Left hindlimb (tissue), 1 donor: ENCODE measurements around the gene TMEM184B.

Experiments used
- DNase-seq: peaks from one replicate; pipeline ENCODE4 v3.0.0-alpha.2; 2018

Gene TMEM184B

DNA sequence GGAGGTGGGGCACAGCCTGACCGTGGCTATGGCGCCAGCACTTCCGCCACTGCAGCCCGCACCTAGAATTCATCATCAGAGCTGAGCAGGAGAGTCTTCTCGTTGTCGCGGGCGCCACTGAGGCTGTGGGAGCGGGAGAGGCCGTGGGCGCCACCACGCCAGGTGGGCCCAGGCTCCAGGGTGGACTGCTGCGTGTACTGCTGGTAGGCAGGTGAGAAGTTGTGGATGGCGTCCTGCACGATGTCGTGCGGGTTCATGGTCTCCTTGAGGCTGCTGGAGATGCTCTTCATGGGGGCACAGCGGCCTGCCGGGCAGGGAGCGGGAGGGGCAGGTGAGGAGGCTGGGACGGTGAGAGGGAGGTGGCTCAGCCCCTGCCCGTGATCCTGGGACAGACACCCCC, 51.4 kb downstream of the TMEM184B start:
- no peak for DNase-seq

DNA sequence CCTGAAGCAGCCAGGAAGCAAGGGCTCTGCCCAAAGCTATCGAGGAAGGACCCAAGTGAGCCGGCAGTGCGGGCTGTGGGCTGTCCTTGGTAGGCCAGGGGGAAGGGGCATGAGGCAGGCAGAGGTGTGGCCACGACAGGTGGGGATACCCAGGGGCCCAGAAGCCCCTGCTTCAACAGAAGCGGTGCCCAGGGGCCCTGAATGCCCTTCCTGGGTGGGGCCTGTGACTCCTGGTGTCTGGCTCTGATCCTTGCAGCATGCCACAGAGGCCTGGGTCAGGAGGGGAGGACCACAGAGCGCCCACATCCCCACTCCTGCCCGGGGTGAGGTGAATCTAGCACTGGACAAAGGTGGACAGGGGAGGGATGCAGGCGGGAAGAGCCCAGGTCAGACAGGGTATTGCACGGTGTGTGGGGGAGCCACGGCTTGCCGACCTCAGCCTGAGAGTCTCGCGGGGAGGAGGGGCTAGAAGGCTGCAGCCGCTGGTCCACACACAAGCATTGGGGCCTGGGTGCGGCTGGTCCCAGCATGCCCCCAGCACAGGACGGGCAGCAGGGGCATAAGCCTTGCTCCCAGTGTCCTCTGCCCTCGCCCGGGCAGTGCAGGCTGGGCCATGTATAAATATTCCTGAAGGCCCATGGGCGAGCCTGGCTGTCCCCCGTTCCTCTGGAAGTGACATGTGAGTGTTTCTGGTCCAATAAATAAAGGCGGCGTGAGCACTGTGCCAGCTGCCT, 52.0 kb downstream of the TMEM184B start:
- DNase-seq, result no peak

DNA sequence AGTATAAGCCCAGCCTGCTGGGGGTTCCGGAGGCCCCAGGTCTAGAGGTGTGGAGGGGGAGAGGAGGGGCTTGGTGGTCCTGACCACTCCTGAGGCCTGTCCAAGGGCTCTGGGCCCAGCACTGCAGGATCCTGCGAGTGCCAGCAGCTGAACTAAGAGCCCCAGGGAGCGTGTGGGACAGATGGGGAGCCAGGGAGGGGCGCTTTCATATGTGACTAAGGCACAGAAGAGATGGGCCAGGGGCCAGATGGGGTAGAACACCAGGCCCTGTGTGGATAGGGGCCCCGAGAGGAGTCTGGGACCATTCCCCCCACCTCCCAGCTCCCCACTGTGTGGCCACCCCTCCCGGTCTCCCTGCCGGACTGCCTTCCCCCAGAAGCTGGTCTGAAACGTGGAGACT, 52.6 kb downstream of the TMEM184B start:
- no peak for DNase-seq

DNA sequence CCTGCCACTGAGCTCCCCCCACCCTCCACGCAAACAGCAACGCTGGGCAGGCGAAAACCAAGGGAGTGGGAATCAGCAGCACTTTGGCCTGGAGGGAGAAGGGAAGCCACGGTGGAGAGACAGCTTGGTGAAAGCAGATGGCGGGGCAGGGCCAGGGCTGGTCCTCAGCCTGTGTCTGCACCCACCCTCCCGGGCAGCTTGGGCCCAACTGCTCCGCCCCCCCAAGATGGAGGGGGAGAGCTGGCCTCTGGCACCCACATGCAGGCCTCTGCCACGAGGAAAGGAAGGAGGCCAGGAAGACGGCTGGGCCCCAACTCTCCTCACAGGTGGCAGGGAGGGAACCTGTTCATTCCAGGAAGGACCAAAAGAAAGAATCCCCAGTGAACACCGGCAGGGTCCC, 53.2 kb downstream of the TMEM184B start:
- DNase-seq, result no peak

DNA sequence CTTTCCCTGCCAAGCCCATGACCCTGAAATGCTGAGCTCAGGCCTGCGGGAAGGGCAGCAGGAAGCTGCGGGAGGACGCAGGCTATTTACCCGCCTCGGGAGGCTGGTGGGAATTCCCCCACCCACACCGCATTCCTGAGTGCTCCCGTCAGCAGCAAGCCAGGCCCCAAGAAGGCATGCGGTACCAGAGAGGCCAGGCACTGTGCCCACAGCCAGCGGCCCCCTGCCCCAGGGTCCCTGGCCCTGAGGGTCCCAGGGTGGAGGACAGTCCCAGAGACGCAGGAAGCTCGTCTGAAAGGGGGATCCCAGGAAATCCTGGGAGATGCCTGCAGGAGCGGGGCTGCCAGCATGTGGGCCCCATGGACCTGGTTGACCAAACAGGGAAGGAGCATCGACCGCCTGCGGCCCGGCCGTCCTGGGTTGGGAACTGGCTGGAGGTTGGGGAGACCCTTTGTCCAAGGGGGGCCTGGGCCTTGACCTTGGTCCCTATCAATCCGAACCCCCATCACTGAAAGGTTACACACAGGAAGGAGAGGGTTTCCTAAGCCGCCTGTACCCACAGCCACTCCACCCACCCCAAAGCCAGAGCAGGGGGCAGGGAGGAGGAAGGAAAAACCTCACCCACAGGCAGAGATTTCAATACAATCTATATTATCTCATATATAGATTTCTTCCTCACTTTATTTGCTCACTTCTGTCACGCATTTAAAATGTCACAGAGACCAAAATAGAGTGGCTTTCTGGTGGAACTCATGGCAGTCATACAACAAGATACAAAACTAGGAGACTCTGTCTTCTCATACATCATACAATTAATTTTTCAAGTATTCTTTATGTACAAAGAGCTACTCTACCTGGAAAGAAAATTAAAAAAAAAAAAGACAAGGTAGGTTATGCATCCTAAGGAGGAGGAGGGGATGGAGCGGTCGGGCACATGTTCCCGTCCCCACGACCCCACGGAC, 53.9 kb downstream of the TMEM184B start:
- DNase-seq, result peak; percentile 82

DNA sequence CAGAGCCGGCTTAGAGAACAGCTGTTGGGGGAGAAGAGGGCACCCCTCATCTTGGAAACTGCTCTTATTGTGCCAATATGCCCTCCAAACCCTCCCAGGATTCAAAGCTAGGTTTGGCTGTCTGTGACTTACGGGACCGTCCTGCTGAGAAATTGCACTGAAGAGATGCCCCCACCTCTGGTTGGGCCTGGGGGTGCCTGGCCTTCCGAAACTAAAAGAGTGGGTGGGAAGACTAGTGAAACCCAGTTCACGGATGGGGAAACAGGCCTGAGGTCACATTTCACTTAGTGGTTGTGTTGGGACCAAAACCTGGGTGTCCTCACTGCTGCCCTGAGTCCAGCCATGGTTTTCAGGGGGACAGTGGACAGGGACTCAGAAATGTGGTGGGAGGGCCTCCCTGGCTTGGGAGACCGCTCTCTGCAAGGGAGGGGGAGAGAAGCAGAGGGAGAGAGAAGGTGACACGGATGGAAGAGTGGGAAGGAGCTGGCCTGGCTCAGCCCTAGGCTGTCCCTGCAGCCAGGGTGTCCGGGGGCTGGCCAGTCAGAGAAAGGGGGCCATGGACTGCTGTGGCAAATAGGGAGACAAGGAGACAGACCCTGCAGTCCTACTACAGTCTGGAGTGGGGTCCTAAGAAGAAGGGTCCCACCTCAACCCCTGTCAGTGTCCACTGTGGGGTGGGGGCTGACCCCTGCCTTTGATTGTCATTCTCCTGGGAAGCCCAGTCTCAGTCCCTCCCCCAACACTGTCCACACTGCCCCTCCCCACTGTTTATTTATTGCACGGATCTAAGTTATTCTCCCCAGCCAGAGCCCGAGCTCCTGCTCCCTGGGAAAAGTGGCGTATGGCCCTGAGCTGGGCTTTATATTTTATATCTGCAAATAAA, 57.4 kb downstream of the TMEM184B start:
- no peak for DNase-seq

DNA sequence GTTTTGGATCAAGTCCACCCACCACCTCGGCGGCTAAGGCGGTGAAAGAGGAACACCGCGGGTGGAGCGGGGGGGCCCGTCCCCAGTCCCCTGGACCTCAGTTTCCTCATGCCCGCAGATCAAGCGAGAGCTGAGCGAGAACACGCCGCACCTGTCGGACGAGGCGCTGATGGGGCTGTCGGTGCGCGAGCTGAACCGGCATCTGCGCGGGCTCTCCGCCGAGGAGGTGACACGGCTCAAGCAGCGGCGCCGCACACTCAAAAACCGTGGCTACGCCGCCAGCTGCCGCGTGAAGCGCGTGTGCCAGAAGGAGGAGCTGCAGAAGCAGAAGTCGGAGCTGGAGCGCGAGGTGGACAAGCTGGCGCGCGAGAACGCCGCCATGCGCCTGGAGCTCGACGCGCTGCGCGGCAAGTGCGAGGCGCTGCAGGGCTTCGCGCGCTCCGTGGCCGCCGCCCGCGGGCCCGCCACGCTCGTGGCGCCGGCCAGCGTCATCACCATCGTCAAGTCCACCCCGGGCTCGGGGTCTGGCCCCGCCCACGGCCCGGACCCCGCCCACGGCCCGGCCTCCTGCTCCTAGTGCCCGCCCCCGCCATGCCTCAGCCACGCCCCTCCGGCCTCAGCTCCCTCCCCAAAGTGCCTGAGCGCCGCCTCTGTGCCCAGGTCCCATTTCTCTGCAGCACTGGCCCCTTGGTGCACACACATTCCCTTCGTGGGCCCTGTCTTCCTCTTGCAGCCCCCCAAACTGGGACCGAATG, 58.3 kb downstream of the TMEM184B start:
- peak; percentile 86 for DNase-seq

DNA sequence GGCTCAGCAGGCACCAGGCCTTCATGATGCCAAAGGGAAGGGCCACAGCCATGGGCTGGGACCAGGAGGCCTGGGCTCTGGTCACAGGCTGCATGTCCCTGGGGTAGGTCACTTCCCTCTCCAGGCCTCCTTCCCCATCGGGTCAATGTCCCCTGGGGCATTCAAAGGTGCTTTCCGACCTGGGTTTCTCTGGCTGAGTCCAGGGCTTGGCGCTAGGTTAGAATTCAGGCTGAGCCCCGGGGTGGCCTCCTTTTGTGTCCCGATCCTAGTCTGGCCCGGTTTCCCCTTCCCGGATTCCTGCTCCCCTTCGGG, 58.9 kb downstream of the TMEM184B start:
- DNase-seq, result peak; percentile 50

DNA sequence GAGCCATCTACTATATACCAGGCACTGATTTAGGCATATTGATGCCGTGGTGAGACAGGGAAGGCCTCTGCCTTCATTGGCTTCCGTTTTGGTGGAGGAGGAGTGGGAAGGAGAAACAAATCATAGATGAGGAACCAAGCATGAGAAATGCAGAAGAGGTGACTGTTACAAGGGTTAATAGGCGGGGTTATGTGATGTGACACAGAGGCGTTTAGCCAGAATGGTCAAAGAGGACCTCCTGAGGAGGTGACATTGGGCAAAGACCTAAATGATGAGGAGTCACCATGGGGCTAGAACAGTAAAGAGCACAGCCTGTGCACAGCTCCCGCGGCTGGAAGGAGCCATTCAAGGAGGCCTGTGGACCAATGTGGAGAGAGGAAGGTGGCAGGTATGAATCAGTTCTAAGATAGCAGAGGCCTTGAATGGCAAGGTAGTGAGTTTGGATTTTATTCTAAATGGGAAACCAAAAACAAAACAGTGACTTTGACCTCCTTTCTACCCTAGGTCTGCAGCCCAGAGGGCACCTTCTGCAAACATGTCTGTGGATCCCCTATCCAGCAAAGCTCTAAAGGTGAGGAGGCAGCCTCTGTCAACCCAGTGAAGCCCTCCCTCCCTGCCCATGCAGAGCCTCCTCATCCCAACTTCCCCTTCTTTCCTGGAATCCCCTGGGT, 59.4 kb downstream of the TMEM184B start:
- no peak for DNase-seq

DNA sequence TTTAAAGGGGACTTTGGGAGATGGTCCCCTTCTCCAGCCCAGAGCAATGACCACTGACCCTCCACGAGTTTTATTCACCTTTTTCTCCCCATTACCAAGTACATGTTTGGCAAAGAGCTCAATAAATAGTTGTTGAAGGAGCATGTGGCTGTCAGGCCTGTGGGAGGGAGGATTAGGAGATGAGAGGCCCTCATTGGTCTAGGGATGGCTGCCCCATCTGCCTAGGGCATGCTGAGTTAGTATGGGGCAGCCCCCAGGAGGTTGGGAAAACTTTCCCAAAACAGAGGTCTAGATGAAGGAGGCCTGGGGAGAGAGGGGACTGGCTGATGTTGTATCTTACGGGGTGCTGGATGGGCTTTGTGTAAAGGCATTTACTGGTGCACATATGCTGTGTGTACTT, 60.4 kb downstream of the TMEM184B start:
- DNase-seq, result no peak

DNA sequence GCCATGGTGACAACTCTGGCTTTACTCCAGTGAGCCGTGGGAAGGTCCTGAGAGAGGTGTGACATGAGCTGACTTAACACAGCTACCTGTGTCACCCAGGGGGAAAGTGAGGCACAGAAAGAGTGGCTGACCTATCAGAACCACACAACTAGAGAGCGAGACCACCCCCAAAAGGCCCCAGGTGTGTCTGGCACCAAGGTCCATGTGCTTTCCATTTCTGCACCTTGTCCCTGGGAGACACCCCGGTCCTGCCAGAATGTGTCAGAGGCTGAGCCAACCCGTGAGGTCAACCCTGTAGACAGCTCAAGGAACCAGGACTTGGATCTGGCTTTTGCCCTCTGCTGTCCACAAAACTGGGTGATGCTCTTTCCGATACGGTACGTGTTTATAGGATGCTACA, 61.3 kb downstream of the TMEM184B start:
- DNase-seq, result no peak

DNA sequence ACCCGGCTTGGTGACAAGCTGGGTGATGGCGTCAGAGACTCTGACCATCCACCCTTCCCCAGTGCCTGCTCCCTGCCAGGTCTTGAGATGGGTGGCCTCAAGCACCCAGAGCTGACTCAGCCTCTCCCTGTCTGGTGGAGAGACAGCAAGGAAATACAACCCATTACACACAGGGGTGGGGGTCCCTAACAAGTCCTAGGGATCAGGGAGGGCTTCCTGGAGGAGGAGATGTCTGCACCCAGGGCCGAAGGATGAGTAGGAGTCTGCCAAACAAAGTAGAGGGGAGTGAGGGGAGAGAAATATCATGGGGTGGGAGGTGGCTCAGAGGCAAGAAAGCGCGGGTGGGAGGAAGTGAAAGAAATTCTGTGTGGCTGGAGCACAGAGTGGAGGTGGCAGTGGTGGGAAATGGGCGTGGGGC, 64.2 kb downstream of the TMEM184B start:
- no peak for DNase-seq

DNA sequence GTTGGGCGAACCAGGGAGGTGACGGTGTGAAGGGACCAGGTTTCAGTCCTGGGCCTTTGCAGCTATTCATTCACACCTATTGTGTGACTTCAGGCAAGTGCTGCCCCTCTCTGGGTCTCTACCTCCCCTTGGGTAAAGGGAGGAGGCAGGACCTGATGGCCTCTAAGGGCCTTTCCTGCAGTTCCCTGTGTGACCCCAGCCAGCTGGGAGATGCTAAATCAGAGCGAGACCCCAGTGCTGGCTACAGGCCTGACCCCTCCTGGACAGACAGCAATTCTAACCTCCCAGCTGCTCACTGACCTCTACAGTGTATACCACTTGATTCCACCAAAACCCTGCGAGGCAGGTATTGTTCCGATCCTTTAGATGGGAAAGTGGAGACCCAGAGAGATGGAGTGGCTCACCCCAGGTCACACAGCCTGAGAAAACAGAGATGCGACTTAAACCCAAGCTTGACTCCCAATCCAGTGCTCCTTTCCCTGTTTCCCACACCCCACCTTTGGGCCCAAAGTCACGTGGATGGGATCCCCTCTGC, 64.8 kb downstream of the TMEM184B start:
- DNase-seq, result no peak

DNA sequence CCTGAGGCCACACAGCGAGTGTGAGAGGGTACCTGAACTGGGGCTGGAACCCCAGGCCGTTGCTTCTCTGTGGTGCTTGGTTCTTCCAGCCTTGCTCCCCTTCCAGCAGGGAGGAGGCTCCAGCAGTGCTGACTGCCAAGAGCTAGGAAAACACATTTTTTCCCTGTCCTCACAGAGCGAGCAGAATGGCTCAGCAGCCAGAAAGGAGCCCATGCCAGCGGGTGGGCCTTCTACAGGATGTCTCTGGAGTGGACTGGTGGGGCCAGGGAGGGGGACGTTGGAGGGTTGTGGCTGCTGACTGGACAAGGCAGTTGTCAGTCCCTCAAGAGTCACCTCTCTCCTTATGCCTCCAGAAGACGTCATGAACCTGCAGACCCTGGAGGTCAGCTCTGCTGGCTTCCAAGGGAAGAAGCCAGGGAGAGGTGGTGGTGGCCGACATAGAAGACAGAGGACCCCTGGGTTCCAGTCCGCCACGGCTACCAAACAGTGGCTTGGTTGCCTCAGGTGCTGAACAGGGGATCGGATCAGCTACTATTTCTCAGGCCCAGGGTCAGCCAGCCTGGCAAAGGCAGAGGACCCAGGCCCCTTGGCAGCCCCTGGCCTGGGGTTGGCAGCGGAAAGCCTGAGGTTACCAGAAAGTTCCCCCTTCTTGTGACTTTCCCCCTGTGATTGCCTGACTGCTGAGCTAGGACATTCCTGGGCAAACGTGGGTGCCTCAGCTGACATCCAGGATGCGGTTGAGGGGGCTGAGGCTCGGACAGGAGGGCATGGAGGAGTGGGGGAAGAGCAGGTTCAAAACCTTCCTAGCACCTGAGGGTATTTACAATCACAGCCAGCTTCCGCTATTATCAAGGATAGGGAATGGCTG, 67.3 kb downstream of the TMEM184B start:
- DNase-seq, result peak; percentile 94

DNA sequence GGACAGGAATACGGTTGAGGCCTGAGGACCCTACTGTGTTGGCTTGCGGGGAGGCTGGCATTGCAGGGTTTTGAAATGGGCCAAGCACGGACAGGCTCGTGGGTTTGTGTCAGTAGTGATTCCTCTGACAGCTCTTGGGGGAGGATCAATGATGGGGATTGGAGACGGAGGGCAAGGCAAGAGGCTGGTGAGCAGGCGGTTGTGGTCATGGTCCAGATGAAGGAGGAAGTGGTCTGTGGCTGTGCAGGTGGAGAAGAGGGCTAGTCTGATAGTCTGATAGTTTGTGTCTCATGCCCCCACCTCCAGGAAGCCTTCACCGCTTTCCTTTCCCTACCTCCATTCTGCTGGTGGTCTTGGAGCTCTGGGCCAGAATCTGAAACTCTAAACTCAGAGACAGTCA, 68.0 kb downstream of the TMEM184B start:
- DNase-seq, result no peak

DNA sequence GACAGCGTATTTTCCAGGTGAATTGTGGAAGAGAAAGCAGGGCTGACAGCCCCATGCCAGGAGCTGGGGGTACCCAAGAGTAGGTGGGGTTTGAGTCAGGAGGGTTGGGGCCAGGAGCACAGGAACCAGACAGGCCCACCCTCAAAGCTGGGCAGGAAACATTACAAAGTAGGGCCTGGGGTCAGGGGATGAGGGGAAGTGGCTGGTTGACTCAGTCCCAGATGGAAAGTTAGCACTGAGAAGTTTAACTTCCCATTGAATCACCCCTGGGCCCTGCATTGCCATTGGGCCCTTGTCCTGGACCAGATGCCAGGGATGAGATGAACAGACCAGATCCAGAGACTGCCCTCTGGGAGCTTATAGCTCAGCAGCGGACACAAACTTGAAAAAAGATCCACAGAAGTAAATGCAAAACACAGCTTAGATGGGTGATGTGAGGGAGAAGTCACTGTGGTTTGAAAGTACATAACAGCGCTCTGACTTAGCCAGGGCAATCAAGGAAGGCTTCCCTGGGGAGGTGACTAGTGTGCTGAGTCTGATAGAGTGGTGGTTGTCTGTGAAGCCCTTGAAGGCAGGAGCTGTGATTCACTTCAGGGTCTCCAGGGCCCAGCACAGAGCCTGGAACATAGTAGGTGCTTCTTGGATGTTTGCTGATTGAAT, 68.8 kb downstream of the TMEM184B start:
- DNase-seq, result peak; percentile 32

DNA sequence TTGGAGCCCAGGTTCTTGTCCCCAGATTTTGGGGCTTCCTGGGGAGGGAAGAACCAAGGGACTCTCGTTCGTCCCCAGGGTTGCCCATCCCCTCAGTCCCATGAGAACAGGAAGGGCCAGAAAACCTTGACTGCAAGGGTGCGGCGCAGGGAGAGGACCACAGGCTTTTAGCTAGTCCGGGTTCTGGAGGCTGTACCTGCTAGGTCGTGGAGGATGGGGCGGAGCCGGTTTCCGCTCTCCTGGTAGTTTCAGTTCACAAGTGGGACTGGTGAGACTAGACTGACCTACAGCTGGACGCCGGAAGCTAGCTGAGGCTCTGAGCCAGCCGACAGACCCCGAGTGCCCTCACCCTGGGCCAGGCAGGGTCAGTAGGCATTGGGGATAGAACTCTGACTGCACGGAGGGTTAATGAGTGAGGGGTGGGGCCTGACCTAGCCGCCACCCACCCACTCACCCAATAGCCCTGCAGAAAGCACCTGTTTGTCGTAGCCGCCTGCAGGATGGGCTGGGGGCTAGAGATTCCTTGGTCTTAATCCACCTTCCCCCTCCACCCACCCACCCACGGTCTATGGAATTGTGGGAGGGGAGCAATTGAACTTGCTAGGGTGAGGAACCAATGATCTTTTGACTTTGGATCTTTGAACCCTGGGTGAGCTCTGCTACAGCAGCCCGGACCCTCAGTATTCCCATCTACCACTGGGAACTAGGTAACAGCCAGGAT, 69.6 kb downstream of the TMEM184B start:
- DNase-seq, result peak; percentile 59

DNA sequence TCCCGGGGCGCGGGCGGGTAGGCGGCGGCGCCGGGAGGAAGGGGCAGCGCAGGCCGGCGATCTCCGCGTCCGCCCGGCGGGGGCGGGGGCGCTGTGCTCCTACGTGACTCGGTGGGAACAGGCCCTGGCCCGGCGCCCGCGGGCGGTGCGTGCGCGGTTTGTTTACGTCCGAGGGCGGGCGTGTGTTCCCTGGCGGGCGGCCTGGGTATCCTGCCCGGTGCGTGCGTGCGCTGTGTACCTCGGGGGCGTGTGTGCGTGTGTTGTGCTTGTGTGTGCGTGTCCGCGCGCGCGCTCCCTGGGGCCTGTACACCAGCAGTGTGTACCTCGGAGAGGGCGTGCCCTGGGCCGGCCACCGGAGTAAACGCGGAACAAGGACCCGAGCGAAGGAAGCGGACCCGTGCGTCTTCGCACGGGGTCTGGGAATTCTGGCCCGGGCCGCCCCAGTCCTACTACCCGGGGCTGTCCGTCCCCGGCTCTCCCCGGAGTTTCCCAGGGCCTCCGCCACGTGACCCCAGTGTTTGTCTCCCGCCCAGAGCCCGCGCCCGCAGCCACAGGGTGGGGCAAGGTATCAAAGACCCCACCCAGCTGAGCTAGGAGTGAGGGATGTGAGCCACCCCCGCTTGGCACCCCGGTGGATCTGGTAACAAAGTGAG, 70.2 kb downstream of the TMEM184B start:
- DNase-seq, result peak; percentile 88
